HG03565 (cell line): ENCODE measurements around the gene MGME1.
A peak's percentile ranks its signal among the peaks of the same experiment; 100 is the strongest.
"Not testable (repeated sequence)": the region's sequence is repeated elsewhere in the genome, so short reads cannot be mapped to it uniquely, and the experiment has no call there.

Experiments
- ATAC-seq: cut with Tn5 transposase; IDR thresholded peaks from one replicate; pipeline ENCODE4 v1.9.1; 2021; ENCODE audit warnings: mild to moderate bottlenecking, moderate library complexity; ENCODE audit not compliant: unreplicated experiment

The MGME1 gene

GRCh38 chr20:17959257-17959627, 9.6 kb upstream of the MGME1 start:
- ATAC-seq, result peak; percentile 29

- ATAC-seq, result not testable (repeated sequence)
Observed at GRCh38 chr20:17960400-17960885, 8.4 kb upstream of the MGME1 start.

GRCh38 chr20:17960927-17961586, 7.8 kb upstream of the MGME1 start:
- no peak for ATAC-seq

GRCh38 chr20:17961587-17961940, 7.3 kb upstream of the MGME1 start:
- ATAC-seq, result no peak

- ATAC-seq, result no peak
Observed at GRCh38 chr20:17963114-17963897, 5.5 kb upstream of the MGME1 start.

- no peak for ATAC-seq
Observed at GRCh38 chr20:17964073-17964472, 4.7 kb upstream of the MGME1 start.

- ATAC-seq, result no peak
Observed at GRCh38 chr20:17964632-17965031, 4.2 kb upstream of the MGME1 start.

- ATAC-seq, result no peak
Observed at GRCh38 chr20:17965042-17965697, 3.6 kb upstream of the MGME1 start.

- ATAC-seq, result no peak
Observed at GRCh38 chr20:17966432-17967310, 2.1 kb upstream of the MGME1 start.

- ATAC-seq, result no peak
Observed at GRCh38 chr20:17967521-17968365, 1.1 kb upstream of the MGME1 start.

GRCh38 chr20:17969278-17969883, 563 bp downstream of the MGME1 start:
- peak; percentile 1 for ATAC-seq

- no peak for ATAC-seq
Observed at GRCh38 chr20:17969884-17970409, 1.1 kb downstream of the MGME1 start.

GRCh38 chr20:17971300-17972013, 2.6 kb downstream of the MGME1 start:
- ATAC-seq, result no peak

GRCh38 chr20:17972121-17972520, 3.3 kb downstream of the MGME1 start:
- no peak for ATAC-seq

GRCh38 chr20:17976305-17976704, 7.5 kb downstream of the MGME1 start:
- ATAC-seq, result no peak

GRCh38 chr20:17985388-17986018, 16.7 kb downstream of the MGME1 start:
- no peak for ATAC-seq

GRCh38 chr20:17987988-17988387, 19.2 kb downstream of the MGME1 start:
- no peak for ATAC-seq

- ATAC-seq, result no peak
Observed at GRCh38 chr20:17990278-17990972, 21.6 kb downstream of the MGME1 start.
